Measurements from ENCODE around the gene UBE2E3. TPM values are rescaled to one million over a fixed set of nuclear protein-coding genes. Genes with fewer than 3 reads are reported as not detected.

The UBE2E3 gene
- total and polyA plus RNA-seq, 8 donors = 11.9 to 560 (median 83.8) TPM

- H3K36me3 ChIP-seq = no peaks in the 10 kb centered on the region
- DNase-seq = no peak
- H3K27ac ChIP-seq = no peak overlapping the region
- H3K9me3 ChIP-seq = no peaks in the 10 kb centered on the region
- H3K4me3 ChIP-seq = no peak overlapping the region
- intact Hi-C loops (cut with DNase I; ENCODE audit: low total_unique reads) = no loop called here
- 93 to 100% (median 97%) methylated on average over 1 of the region's 1 CpG for WGBS, 5 donors
- H3K27me3 ChIP-seq = no peaks in the 10 kb centered on the region
- TF ChIP-seq POLR2A (IDR thresholded peaks at IDR 0.05) = no peak
- no peak for TF ChIP-seq POLR2AphosphoS5 (IDR thresholded peaks at IDR 0.05)
- no peak for TF ChIP-seq CTCF (IDR thresholded peaks at IDR 0.05)
- no peak for TF ChIP-seq EP300 (IDR thresholded peaks at IDR 0.05)
- H3K4me1 ChIP-seq = peaks cover 0 to 10% (median 0%) of the 10 kb centered on the region in 4 donors
Observed at GRCh38 chr2:180971811-180972210, 8.6 kb upstream of the UBE2E3 start.

GRCh38 chr2:180975585-180975984, 4.8 kb upstream of the UBE2E3 start:
- TF ChIP-seq EP300 (IDR thresholded peaks at IDR 0.05) = no peak
- TF ChIP-seq POLR2AphosphoS5 (IDR thresholded peaks at IDR 0.05) = no peak
- no peak for TF ChIP-seq CTCF (IDR thresholded peaks at IDR 0.05)
- no peak for TF ChIP-seq POLR2A (IDR thresholded peaks at IDR 0.05)
- peaks cover 0 to 11% (median 7%) of the 10 kb centered on the region in 4 donors for H3K4me1 ChIP-seq
- no peak for DNase-seq
- H3K27ac ChIP-seq = no peak overlapping the region
- no peaks in the 10 kb centered on the region for H3K9me3 ChIP-seq
- intact Hi-C loops (cut with DNase I; ENCODE audit: low total_unique reads) = no loop called here
- no peak overlapping the region for H3K4me3 ChIP-seq
- 76 to 93% (median 85%) methylated on average over 2 of the region's 2 CpGs for WGBS, 5 donors
- no peaks in the 10 kb centered on the region for H3K27me3 ChIP-seq
- H3K36me3 ChIP-seq = no peaks in the 10 kb centered on the region

GRCh38 chr2:180978903-180979748, 1.3 kb upstream of the UBE2E3 start:
- no peak for TF ChIP-seq POLR2A (IDR thresholded peaks at IDR 0.05)
- no peak for TF ChIP-seq EP300 (IDR thresholded peaks at IDR 0.05)
- no peak for TF ChIP-seq POLR2AphosphoS5 (IDR thresholded peaks at IDR 0.05)
- TF ChIP-seq CTCF (IDR thresholded peaks at IDR 0.05) = no peak
- 41 to 47% (median 43%) methylated on average over 7 of the region's 7 CpGs for WGBS, 5 donors
- Histone ChIP-seq H3K27ac (peak overlapping the region; percentile 83 to 98 (median 94)), H3K27me3 (no peaks in the 10 kb centered on the region), H3K4me3 (peak overlapping the region; percentile 59 to 69 (median 66)), H3K9me3 (no peaks in the 10 kb centered on the region), H3K36me3 (no peaks in the 10 kb centered on the region), H3K4me1 (peaks cover 13 to 38% (median 30%) of the 10 kb centered on the region in 4 donors)
- intact Hi-C loops (cut with DNase I; ENCODE audit: low total_unique reads) = no loop called here
- peak in 1 of 2 donors; percentile 52 for DNase-seq

GRCh38 chr2:180979749-180980105, 678 bp upstream of the UBE2E3 start:
- Histone ChIP-seq H3K27ac (peak overlapping the region; percentile 83 to 98 (median 94)), H3K4me3 (peak overlapping the region; percentile 59 to 69 (median 66)), H3K27me3 (no peaks in the 10 kb centered on the region), H3K9me3 (no peaks in the 10 kb centered on the region), H3K4me1 (peaks cover 19 to 44% (median 35%) of the 10 kb centered on the region in 4 donors), H3K36me3 (peaks cover 0 to 1% (median 0%) of the 10 kb centered on the region in 4 donors)
- TF ChIP-seq POLR2A (IDR thresholded peaks at IDR 0.05) (no peak), CTCF (IDR thresholded peaks at IDR 0.05) (no peak), EP300 (IDR thresholded peaks at IDR 0.05) (no peak), POLR2AphosphoS5 (IDR thresholded peaks at IDR 0.05) (no peak)
- intact Hi-C loops (cut with DNase I; ENCODE audit: low total_unique reads) = no loop called here
- 8 to 20% (median 14%) methylated on average over 9 of the region's 9 CpGs for WGBS, 5 donors
- no peak for DNase-seq
